NCI-H2196 treated with DMSO at 0.1 percent for 48 hours (cell line): ENCODE data around the gene MPPED2.

Experiments
- DNase-seq: peaks from one replicate; lab custom pipeline; 2025; ENCODE audit not compliant: unreplicated experiment; lab: John Stamatoyannopoulos, UW

Gene MPPED2

DNA sequence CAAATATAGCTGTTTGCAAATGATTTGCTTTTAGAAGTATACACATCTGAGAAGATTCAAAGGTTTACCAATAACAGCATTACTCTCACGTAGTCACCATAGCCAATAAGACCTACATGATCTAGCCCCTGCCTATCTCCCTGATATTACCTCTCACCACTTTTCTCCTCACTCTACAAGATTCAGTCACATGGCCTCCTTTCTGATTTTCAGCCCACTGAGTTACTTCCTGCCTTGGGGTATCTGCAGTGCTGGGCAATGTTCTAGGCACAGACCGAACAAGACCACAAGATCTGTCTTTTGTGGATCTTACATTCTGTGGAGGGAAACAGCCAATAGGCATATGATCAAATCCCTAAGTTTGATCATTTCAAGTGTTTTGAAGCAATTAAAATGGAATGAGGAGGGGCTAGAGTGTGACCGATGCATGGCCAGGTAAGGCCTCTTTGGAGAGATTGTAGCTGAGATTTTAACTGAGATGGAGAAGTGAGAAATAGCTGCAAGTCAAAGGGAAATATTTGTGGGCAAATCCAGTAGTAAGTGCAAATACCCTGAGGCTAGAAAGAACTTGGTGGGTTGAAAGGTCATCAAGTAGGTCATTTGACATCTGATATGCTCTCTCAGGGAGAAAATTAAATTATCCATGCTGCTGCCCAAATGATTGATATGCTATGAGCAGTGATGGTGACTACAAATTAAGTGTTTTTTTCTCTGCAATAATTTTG, 220.2 kb downstream of the MPPED2 start:
- no peak for DNase-seq

DNA sequence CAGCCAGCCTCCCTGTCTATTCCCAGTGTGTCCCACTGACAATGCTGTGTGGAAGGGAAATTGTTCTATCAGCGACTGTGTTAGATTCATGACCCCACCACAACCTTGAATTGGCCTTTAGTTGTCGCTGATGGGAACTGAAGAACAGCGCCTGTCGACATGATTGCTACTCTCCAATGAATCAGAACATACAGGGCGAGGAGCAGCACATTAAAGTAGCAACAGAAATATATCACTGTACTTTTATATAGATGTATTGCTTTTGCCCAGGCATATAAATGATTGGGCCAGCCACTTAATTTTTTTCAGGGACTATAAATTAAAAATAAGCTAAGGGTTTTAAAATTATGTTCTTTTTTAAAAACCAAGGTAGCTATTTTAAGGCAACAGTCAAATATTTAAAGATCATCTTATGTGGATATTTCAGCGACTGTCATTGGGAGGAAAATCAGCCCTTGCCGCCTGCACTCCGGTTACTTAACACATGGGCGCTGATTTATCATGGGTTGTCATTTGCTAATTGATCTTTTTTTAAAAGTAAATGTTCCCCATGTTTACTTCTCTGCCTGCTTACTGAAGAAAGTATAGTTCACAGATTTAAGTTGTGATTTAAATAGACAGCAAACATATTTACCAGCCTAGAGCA, 221.2 kb downstream of the MPPED2 start:
- DNase-seq = no peak

DNA sequence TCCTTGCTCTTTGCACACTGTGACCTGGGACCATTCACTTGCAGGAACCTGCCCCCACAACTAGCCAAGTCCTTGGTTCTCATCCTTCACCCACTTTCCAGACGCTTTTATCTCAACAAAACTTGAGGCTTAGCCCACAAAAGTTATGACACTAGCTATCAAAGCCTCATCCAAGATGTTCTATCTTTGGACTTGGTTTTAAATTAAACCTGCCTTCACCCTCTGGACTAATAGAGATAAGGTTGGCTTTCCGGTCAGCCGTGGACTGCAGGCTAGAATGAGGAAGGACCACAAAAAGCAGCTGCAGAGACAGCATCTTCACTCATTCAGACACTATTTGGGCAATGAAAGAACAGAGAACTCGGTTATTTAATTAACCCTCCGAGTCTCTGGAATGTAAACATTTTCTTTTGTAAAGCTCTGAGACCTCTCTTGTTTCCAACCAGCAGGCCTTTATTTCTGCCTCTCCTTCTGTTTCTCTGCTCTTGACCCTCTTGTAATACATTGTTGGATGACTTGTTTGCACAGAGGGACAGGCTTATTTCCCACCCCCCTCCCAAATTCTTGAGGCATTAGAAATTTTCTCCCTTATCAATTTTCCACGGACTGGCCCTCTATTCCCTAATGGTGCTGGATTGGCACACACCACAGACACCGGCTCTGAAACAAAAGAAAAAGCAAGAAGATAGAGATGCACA, 221.9 kb downstream of the MPPED2 start:
- DNase-seq = no peak

DNA sequence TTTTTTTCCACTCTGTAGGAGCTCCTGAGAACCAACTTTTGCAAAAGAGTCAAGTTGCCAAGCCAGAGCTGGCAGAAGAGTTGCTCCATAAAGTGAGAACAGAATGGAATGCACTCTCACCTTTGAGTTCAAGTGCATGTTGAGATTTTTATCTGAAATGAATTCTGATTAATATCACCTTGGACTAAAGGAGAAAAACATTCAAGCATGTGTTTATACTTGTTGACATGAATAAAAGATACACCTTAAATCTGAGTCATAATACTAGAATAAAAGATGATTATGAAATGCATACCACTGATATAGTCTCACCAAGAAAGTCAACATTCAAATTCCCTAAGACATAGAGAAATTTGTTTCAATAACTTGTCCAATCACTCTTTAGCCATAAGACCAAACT, 225.4 kb downstream of the MPPED2 start:
- DNase-seq = no peak
